ENCODE measurements around the gene MAN2B2. TPM values are rescaled to one million over a fixed set of nuclear protein-coding genes. Genes with fewer than 3 reads are reported as not detected.

MAN2B2 gene
- total RNA-seq, 1 experiment from 2014 or later, result 5.9 TPM

DNA sequence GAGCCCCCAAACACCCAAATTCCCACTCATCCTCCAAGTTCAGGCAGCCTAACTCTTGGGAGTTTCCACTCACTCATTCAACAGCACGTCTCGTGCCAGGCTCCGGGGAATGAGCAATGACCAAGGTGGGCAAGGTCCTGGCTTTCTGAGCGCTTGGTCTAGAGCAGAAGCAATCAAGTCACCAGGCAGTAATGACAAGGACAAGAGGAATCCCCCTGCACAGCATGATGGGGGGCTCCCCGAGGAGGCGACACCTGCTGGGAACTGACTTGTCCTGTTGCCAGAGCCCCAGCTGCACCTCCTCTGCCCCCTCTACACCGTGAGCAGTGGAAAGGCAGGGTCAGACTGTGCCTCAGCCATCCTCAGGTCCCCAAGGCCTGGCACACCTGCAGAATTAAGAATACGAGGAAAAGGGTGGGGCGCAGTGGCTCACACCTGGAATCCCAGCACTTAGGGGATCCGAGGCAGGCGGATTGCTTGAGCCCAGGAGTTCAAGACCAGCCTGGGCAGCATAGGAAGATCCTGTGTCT lies 39.8 kb downstream of the MAN2B2 start:
- H2BK15ac ChIP-seq (ENCODE audit: low read depth, low read length), result no peak overlapping the region
- H3K9ac ChIP-seq (ENCODE audit: extremely low read depth, insufficient read length, low read length), result no peak overlapping the region
- H3K4me2 ChIP-seq (ENCODE audit: insufficient read depth, insufficient read length, low read length), result no peak overlapping the region
- no peak overlapping the region for H2BK12ac ChIP-seq (ENCODE audit: insufficient read length, low read depth, low read length)
- H2BK20ac ChIP-seq (ENCODE audit: low read depth, low read length, poor library complexity, severe bottlenecking), result no peak overlapping the region
- no peak overlapping the region for H3T11ph ChIP-seq (ENCODE audit: low read length)
- no peak for DNase-seq
- Mint-ChIP-seq H3K9me3 (no peaks in the 10 kb centered on the region), H3K27ac (peak overlapping the region in 1 of 3 experiments; percentile 68; a peak in 2 of 7 replicates), H3K4me1 (no peaks in the 10 kb centered on the region), H3K4me3 (no peak overlapping the region), H3K36me3 (ENCODE audit: insufficient read depth in 1 of 3, low read depth in 3 of 3) (peaks cover 9 to 31% (median 11%) of the 10 kb centered on the region in 3 experiments; a peak in 6 of 7 replicates), H3K27me3 (ENCODE audit: low read depth) (no peaks in the 10 kb centered on the region; the same call in 1 of the 2 replicates)
- no peaks in the 10 kb centered on the region for H3K79me1 ChIP-seq (ENCODE audit: insufficient read depth, low read depth, low read length, poor library complexity, severe bottlenecking)
- H3K14ac ChIP-seq (ENCODE audit: insufficient read depth, low read length), result no peak overlapping the region
- H2BK5ac ChIP-seq (ENCODE audit: insufficient read length, low read length), result no peak overlapping the region
- H3K27ac ChIP-seq (ENCODE audit: insufficient read length, low read depth, low read length), result no peak overlapping the region
- H3K9me3 ChIP-seq (ENCODE audit: control insufficient read depth, low read depth, low read length), result no peaks in the 10 kb centered on the region
- no peak overlapping the region for H3K23ac ChIP-seq (ENCODE audit: insufficient read length, low read depth, low read length)
- H3K27me3 ChIP-seq (ENCODE audit: insufficient read depth, low read length), result no peaks in the 10 kb centered on the region; the same call in 1 of the 2 replicates
- no peak overlapping the region for H4K91ac ChIP-seq (ENCODE audit: insufficient read length, low read depth, low read length)
- no peak overlapping the region for H2BK120ac ChIP-seq (ENCODE audit: low read depth, low read length, poor library complexity, severe bottlenecking)
- no peak overlapping the region for H2AFZ ChIP-seq (ENCODE audit: low read length)
- H2AK5ac ChIP-seq (ENCODE audit: insufficient read length, low read length), result no peak overlapping the region
- H3K56ac ChIP-seq (ENCODE audit: insufficient read length, low read depth, low read length), result no peak overlapping the region
- no peak overlapping the region for H4K5ac ChIP-seq (ENCODE audit: insufficient read length, low read depth, low read length)
- no peaks in the 10 kb centered on the region for H3K4me1 ChIP-seq (ENCODE audit: insufficient read depth, low read length)
- no peaks in the 10 kb centered on the region for H3K23me2 ChIP-seq (ENCODE audit: insufficient read length, low read depth, low read length, poor library complexity, severe bottlenecking)
- H4K20me1 ChIP-seq (ENCODE audit: control insufficient read depth, insufficient read depth, insufficient read length), result no peaks in the 10 kb centered on the region
- TF ChIP-seq, protein P1, sequence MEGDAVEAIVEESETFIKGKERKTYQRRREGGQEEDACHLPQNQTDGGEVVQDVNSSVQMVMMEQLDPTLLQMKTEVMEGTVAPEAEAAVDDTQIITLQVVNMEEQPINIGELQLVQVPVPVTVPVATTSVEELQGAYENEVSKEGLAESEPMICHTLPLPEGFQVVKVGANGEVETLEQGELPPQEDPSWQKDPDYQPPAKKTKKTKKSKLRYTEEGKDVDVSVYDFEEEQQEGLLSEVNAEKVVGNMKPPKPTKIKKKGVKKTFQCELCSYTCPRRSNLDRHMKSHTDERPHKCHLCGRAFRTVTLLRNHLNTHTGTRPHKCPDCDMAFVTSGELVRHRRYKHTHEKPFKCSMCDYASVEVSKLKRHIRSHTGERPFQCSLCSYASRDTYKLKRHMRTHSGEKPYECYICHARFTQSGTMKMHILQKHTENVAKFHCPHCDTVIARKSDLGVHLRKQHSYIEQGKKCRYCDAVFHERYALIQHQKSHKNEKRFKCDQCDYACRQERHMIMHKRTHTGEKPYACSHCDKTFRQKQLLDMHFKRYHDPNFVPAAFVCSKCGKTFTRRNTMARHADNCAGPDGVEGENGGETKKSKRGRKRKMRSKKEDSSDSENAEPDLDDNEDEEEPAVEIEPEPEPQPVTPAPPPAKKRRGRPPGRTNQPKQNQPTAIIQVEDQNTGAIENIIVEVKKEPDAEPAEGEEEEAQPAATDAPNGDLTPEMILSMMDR (conservative IDR thresholded peaks at IDR 0.05), result no peak
- no peak overlapping the region for H3K18ac ChIP-seq (ENCODE audit: insufficient read length, low read depth, low read length)
- no peaks in the 10 kb centered on the region for H3K79me2 ChIP-seq (ENCODE audit: insufficient read depth, low read length)
- H4K8ac ChIP-seq (replicated peaks; ENCODE audit: insufficient read length, low read depth, low read length), result no peak overlapping the region
- WGBS (ENCODE audit: extremely low coverage, insufficient read length, low lambda C conversion rate), result no CpG with 5 or more reads among the region's 11 CpGs
- H3K4ac ChIP-seq (ENCODE audit: low read depth, low read length), result no peak overlapping the region

Measured in H9 (cell line).